Left hindlimb (tissue), 1 donor: Measurements from ENCODE around the gene TPD52L2.
A peak's percentile ranks its signal among the peaks of the same experiment; 100 is the strongest.

Experiments used
- DNase-seq: peaks from one replicate; pipeline ENCODE4 v3.0.0-alpha.2; 2018

The TPD52L2 gene

DNA sequence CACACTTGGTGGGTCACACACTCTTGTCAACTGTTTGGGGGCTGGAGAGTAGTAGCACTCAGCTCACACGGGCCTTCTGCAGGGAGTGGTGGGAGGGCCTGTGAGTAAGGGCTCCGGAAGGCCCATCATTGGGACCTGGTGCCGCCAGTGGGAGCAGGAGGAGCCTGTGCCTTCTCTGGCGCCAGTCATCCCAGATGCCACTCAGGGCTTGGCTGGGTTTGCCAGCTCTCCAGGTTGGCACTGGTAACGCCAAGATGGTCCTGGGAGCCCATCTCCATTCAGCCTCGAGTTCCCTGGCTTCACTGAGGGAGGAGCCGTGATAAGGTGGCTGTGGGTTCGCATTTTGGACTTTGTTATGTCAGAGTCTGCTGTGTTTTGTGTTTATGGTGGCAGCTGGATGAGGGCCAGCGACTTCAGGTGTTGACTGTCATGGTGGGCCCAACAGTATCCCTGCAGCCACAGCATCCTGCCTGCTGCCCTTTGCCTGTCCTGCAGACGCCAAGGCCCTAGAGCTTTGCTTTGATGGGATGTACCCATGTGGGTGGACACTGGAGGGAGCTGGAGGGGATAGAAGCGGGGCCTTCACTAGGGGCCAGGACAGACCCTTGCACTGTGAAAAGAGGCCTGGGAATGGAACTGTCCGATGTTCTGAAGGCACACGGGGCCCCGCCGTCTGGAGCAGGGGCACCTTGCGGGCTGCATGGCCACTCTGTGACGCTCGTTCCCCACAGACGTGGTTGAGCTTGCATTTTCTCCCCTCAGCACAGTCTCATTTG is 16.6 kb downstream of the TPD52L2 start:
- DNase-seq: no peak

DNA sequence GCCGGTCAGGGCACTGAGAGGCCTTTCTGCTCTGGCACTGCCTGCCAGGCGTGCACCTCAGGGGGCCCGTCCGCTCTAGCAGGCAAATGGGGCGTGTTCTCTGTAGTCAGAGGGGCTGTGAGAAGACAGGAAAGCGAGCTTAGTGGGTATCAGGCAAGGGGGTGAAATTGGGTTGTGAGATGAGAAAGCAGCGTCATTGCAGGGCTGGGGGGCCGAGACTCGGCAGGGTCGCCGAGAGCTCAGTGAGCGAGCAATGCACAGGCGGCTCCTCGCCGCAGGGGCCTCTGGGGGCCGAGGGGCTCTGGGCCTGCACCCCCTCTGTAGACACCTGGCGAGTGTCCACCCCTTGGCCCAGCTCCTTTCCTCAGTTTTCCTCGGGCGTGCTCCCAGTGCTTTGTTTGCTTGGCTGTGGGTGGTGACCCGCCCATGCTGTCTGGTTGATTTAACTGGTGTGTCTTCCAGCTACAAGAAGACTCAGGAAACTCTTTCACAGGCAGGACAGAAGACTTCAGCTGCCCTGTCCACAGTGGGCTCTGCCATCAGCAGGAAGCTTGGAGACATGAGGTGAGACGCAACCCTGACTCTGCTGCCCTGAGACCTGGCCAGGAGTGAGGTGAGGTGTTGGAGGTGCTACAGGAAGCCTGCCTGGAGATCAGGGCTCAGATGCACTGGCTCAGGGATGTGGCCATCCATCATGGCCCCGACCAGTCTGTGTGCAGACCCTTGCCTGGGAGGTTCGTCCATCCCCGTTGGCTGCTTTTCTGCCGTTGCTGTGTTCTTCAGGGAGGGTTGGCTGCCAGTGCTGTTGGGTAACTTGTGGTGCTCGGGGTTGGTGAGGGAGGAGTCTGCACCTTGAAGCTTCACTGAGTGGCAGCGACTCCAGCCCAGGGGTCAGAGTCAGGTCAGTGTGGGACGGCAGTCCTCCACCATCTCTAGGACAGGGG is 17.5 kb downstream of the TPD52L2 start:
- DNase-seq: no peak

DNA sequence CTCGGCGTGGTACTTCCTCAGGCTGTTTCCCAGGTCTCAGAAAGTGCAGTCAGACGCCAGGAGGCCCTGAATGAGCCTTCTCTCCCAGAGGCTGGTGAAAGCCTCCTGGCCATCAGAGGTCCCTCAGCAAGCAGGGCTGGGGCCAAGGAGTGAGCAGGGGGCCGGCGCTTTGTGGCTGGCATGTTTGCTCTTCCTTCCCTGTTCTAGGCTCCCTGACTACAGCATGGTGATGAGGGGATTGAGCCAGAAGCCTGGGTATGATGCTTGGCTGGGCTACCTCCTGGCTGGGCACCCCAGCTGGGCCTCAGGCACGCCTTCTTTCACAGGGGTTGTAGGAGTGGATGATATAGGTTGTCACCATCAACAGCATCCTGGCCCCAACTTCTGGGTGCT is 18.1 kb downstream of the TPD52L2 start:
- no peak for DNase-seq

DNA sequence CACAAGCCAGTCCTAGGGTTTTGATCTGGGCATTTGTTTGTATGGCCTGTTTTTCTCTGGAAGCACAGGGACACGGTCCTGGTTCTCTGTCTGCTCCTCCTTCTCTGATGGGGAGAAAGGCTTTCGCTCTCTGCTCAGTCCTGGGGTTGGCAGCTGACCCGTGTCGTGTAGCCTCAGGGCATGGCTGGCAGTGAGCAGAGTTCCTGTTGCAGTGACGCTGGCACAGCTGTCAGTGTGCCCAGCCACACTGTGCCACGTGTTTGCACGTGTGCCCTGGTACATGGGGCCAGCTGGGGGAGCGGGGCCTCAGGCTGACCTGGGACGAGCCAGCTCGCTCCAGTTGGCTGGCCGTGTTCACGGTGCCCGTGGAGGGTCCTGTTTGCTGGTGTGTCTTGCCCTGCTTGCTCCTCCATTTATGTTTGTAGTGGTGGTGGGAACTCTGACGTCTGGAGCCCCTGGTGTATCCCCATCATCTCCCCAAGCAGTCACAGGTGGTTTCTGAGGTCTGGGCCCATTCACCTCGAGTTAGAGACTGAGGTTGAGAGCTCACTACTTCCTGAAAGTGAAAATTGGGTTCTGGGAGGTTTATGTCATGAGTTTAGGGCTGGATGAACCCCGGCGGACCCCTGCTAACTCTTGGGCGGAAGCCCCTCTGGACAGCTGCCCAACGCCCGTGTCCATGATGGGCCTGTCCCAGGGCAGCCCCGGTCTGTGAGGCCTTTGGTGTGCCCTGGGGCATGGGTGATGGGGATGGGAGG is 19.6 kb downstream of the TPD52L2 start:
- no peak for DNase-seq

DNA sequence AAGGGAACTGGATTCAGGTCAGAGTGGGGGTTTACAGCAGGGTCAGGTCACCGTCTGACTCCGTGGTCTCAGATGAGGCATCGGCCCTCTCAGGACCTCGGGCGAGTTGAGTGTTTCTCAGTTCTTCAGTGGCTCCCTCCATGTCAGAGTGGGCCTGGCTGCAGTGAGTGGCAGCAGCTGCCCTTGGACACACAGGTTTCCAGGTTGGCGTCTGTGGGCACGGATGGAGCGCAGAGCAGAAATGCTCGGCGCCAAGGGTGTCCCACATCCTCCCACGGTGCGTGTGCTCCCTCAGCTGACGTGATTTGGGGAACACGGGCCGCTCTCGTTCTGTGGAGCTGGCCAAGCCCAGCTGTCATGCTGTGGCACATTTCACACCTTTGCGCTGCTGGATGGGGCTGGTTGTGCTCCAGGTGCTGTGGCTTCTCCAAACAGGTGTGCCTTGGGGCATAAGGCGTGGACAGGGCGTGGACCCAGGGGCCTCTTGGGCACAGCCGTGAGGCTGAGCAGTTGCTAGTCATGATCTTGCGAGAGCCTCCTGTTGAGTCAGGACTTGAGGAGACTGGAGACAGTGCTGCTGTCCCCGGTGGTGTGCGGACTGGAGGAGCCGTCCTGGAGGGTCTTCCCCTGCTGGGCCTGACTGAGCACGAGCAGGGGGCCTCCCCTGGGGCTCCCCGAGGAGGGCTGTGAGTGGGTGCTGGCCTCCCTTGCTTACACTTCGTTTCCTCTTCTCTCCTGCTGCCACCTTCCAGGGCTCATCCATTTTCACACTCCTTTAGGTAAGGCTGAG is 20.4 kb downstream of the TPD52L2 start:
- no peak for DNase-seq

DNA sequence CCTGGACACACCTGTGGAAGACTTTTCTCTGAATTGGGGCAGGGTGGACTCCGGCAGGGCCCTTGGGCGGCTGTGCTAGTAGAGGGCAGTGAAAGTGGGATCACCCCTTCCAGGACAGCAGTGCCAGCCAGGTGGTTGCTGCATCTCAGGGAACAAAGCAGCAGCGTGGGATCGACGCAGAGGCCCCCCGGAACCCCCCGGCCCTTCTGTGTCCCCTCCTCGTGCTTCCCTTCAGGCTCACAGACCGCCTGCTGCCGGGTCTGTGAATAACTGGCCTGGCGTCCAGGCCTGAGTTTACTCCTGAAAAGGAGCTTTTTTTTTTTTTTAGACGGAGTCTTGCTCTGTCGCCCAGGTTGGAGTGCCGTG is 21.0 kb downstream of the TPD52L2 start:
- no peak for DNase-seq

DNA sequence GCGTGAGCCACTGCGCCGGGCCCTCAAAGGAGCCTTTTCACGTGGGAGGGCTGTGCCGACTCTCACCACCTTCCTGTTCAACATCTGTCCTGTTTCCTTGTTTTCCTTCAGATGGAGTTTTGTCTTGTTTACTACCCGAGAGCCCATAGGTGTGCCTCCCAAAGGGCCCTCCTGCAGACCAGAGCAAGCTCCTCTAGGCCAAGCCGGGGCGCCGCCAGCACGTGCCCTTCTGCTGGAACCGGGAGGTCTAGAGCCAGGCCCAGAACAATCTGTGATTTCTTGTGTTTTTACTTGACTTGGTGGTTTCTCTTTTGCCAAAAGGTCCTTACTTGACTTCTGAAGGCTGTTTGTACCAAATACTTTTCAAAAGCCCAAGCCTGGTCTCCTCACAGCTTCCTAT is 21.9 kb downstream of the TPD52L2 start:
- no peak for DNase-seq

DNA sequence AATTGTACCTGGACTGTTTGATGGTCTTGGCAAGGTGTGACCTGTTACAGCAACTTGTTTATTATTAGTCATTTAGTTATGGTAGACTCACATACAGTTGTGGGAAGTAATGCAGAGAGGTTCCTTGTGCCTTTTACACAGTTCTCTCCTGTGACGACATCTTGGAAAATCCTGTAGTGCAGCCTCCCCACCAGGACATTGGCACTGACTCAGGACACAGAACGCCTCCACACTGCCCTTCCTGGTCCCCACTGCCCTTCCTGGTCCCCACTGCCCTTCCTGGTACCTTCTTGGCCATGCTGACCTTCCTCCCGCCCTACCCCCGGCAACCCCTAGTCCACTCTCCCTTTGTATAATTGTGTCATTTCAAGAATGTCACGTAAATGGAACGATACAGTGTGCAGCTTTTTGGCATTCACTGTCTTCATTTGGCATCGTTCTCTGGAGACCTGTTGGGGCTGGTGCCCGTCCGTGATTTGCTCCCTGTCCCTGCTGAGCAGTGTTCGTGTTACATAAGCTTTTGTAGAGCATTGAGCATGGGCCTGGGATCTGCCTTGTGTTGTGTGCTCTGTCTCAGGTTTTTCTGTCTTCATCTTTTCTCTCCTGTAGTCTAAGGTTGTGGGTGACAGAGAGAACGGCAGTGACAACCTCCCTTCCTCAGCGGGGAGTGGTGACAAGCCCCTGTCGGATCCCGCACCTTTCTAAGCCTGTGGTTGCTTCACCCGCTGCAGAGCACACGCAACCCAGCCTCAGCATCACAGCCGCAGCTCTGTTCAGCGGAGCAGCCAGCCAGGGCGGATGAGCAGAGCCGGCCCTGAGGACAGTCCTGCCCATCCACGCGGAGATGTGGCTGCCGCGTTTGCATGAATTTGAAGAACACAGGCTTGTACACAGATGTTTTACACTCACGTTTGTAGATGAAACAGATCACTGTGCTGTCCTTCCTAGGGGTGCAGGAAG is 24.5 kb downstream of the TPD52L2 start:
- no peak for DNase-seq

DNA sequence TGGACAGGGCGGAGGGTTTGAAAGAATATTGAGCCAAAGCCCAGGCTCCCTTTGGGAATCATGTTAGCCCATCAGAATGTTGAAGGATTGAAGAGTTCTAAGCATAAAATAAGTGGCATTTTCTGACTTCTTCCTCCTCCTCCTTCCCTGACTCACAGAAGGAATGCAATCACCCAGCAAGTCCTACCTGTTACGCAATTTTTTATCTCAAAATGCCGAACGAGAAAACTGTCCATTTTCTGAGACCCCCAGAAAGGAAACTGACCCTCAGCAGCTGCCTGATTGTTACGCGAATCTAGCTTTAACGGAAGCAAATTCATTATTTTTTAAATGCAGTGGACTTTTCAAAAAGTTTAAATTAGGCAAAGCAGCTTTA is 25.1 kb downstream of the TPD52L2 start:
- no peak for DNase-seq

DNA sequence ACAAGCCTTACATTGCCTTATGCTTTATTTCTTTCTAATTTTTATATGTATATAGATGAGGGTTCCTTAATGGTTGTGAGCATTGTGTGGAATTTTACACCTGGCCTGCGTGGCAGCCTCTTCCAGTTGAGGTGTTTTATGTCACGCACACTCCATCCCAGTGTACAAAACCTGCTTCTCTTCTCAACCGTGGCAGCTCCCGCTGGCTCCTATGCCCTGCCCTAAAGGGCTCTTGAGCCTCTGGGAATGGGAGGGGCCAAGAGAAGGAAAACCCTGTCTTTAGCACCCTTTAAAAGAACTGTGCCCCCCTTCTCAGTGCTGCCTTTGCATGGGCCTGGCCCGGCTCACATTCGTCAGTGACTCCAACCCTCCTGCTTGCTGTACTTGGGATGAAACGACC is 25.5 kb downstream of the TPD52L2 start:
- DNase-seq: no peak

DNA sequence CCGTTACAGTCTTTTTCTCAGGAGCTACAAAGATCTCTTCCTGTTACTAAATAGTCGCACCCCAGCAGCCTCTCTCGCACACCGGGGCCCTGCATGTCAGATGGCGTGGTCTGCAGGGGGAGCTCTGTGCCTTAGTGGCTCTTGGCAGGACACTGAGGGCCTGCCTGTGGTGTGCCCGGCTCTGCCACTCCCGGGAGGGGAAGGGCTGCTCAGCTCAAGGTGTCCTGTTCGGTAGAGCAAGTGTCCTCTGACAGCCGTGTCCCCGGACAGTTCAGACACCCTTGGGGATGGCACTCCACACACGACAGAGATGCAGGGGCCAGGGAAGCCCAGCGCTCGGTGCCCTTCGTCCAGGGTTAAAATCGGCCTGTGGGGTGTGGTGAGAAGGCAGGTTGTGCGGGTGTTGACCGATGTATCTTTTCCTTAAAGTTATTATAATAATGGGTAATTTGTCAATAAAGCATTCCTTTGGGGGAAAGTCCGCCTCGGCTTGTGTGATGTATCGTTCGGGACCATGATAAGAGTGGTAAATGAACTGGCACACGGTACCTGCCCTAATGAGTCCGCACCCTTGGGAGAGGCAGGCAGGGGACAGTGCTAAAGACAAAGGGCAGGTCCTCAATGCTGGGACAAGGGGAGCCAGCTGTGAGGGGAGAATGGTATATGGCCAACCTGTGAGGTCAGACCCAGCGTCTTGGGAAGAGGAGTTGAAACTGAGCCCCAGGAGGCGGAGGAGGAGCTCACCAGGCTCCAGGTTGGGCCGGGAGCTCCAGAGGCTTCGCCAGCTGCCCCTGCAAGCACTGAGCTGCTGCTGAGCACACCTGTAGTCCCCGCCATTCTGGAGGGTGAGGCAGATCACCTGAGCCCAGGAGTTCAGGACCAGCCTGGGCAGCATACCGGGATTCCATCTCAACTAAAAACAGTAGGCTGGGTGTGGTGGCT is 26.3 kb downstream of the TPD52L2 start:
- DNase-seq: no peak

DNA sequence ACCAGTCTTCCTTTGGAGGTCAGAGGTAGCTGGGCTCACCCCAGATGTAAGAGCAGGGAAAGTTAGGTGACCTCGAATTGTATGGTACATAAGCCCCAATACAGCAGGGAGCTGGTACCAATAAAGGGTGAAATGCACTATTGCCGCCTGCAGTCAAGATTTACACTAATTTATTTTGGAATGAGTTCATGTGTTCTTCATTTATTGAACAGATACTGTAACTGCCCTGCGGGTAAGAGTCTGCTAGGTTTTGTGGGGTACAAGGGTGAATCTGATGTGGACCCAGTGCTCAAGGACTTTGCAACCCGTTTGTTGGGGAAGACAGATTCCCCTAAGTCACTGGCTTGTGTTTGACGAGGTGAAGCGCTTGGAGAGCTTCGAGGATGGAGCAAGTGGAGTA is 27.3 kb downstream of the TPD52L2 start:
- DNase-seq: no peak

DNA sequence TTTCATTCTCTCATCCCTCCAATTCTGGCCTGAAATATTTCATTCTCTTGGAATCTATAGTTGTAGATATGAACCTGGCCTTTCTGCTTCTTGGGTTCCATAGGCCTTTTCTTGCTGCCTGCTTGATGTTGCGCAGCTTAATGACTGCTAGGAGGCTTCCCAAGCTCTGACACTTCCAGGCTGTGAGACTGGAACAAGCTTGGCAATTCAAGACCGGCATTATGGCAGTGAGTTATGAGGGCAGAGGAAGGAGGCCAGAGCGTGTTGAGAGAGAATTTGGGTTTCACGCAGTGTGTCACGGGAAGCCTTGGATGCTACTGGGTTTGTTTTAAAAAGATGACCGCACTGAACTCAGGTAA is 28.9 kb downstream of the TPD52L2 start:
- no peak for DNase-seq

DNA sequence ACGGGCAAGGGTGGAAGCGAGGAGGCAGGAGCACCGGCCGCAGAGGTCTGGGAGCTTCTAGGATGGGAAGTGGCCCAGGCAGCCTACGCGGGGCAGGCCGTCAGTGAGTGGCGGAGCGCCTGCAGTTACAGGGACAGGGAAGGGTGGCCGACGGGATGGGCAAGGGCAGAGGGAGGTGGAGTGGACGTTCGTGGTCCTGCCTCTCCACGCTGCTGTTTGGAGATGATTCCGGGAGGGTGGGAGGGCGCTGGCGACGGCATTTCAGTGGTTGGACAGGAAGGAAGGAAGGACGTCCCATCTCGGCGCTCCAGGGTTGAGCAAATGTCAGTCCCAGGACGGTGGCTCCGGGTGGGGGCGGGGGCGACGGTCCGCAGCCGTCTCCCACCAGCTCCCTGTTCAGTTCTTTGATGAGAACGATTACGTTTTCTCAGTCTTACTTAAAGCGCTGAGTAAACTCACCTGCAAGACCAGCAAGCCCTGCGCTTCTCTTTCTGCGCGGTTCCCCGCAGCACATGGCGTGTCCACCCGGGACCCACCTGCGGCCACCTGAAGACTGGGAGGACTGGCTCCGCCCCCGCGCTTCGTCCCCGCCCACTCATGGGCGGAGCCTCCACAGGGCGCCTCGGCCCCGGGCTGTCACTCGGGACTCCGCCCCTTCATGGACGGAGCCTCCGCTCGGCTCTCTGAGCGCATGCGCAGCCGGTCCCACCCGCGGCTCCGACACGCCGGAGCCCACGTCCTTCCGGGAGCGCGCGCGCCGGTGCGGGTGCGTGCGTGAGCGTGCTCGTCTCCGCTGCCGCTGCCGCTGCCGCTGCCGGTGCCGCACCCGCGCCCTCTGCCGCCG is 29.5 kb downstream of the TPD52L2 start, which contains the start of gene DNAJC5:
DNAJC5 (plus strand) TSS at position 769 of the 844 bp plus-strand sequence. CDS start 33,220 bp downstream, outside the sequence.
- peak; percentile 95 for DNase-seq

DNA sequence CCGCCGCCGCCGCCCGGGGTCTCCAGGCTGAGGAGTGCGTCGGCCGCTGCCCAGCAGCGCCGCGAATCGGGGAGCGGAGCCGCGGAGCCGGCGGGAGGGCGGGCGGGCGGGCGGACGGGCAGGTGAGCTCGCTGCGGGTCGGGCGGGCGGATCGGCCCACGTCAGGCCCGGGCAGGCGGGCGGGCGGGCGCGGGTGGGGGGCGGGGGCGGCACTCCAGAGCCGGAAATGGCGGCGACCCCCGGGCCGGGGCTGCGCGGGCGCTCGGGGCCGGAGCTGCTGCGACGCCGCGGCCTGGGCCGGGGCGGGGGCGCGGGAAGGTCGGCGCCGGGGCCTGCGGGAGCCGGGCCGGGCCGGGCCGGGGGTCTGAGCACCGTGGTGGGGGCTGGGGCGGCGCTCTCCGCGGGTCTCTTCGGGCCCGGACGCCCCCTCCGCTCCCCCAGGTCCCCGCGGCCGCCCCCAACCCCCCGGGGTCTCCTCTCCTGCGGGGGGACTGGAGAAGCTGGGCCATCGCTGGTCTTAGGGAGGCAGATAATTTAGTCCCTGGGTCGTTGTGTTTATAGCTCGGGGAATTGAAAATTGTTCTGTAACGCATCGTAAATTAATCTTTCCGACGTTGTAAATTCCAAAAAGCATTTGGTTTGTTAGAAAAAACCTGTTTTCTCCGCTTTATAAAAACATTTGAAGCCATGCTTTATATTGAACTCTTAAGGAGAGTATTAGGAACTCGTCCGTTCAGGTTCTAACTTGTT is 30.3 kb downstream of the TPD52L2 start:
- DNase-seq: no peak

DNA sequence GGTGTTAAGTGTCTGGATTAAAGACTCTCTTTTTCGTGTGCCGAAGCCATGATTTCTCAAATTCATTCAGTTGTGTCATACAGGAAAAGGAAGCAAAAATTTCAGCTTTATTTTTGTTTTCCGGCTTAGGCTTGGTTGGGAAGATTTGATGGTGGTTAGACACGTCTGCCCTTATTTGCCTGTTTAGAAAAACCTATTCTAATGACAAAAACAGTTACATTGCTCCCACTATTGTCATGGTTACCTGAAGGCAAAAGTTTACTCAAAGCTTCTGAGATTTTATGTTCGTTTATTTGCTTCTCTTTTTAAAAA is 30.8 kb downstream of the TPD52L2 start:
- DNase-seq: no peak

DNA sequence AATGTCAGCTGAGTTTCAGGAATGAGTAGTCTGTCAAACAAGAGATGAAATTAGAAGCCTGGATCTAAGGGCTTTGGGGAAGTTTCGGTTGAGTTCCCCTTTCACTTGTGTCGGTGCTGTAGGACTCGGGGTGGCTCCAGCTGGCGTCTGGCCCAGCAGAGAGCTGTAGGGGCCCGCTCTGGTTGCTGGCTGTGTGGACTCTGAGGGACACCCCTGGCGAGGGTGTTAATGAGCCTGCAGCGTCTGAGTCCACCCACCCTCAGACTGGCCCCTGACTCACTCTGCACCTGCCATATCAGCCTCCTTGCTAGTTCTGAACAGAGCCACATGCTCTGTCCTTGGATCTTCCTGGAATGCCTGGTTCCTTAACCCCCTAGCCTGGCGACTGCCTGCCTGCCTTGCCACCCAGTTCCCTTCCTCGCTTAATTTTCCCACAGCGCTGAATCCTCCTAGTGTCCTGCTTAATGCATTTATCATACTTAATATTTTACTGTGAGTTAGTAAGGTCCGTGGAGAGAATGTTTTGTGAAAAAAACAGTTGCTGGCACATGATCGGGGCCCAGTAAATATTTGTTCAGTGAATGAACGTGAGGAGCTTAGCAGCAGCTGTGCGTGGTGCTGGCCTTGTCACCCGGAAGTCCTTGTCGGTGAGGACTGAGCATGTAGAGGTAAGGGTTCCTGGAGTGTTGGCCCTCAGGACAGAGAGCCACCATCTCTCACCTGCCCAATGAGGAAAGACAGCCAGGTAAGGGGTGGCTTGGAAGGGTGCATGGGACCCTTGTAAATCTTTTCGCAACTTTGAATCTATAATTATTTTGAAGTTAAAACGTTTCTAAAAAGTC is 31.4 kb downstream of the TPD52L2 start:
- DNase-seq: peak; percentile 52
